SH-SY5Y (cell line): Measurements from ENCODE around the gene ABCG2.

Source experiments
- GATA2 ChIP-seq: IDR thresholded peaks from 2 replicates; pipeline ENCODE4 v1.6.1; 2011; ENCODE audit warnings: mild to moderate bottlenecking, low read depth, low read length
- GATA3 ChIP-seq: IDR thresholded peaks from 2 replicates; pipeline ENCODE4 v1.6.1; 2011; ENCODE audit warnings: low read depth, mild to moderate bottlenecking, low read length, moderate library complexity

DNA sequence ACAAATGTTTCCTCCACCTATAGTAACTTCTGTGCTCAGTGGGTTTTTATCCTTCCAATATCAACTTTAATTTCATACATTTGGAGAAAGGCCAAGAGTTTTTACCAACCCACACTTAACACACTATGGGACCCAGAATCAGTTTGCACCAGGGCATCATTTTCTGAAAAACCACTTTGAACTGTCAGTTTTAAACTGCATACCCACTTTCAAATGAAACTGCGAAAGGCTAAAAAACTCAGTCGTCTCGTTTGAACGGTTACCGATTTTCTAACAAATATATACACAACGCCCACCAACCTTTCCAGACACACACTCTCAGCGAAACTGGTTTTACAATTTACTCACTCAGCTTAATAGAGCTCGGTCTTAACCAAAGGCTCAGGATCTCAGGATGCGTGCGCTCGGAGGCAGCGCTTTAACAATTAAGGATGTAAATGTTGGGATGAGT is 376 bp downstream of the ABCG2 start:
- no peak for TF ChIP-seq GATA3
- no peak for TF ChIP-seq GATA2
